DND-41 (cell line): ENCODE data around the gene NLRX1.
"Not testable (repeated sequence)": the region's sequence is repeated elsewhere in the genome, so short reads cannot be mapped to it uniquely, and the experiment has no call there.

Experiments used
- ATAC-seq: fragments of 200-7000 bp; cut with Tn5 transposase; 3 replicates; pipeline ENCODE4 v1.9.1; 2021; ENCODE audit warnings: low read depth; ENCODE audit not compliant: insufficient read depth
- DNase-seq: peaks from one replicate; pipeline ENCODE4 v3.0.0-alpha.2; 2020
- H2AFZ ChIP-seq: 2 replicates; pipeline ENCODE4 v1.6.0; 2012; ENCODE audit warnings: low read depth, low read length
- H3K27ac ChIP-seq: 2 replicates; pipeline ENCODE4 v1.5.1; 2012; ENCODE audit warnings: low read length, inconsistent platforms
- H3K27me3 ChIP-seq: fragments of 200-600 bp; sonication (generic); 2 replicates; pipeline ENCODE4 v1.6.0; 2012; ENCODE audit warnings: low read length, mild to moderate bottlenecking, inconsistent platforms; ENCODE audit not compliant: insufficient read depth, poor library complexity
- H3K36me3 ChIP-seq: 2 replicates; pipeline ENCODE4 v1.5.1; 2012; ENCODE audit warnings: low read length, inconsistent platforms; ENCODE audit not compliant: insufficient read depth
- H3K4me1 ChIP-seq: 2 replicates; pipeline ENCODE4 v1.5.1; 2012; ENCODE audit warnings: mild to moderate bottlenecking, low read length; ENCODE audit not compliant: insufficient read depth
- H3K4me2 ChIP-seq: 2 replicates; pipeline ENCODE4 v1.6.0; 2012; ENCODE audit warnings: mild to moderate bottlenecking, moderate library complexity, low read length, inconsistent platforms; ENCODE audit not compliant: insufficient read depth
- H3K4me3 ChIP-seq, 2 experiments: fragments of 200-600 bp in 1 of 2; shearing (Covaris generic) in 1 of 2; 2 replicates each; pipeline ENCODE4 v1.5.1; 2012 to 2016; ENCODE audit warnings: inconsistent platforms in 2 of 2, low read length in 2 of 2, mild to moderate bottlenecking in 2 of 2, low read depth in 1 of 2, moderate library complexity in 1 of 2
- H3K79me2 ChIP-seq: 2 replicates; pipeline ENCODE4 v1.6.0; 2012; ENCODE audit warnings: low read length, inconsistent platforms; ENCODE audit not compliant: insufficient read depth
- H3K9ac ChIP-seq: 2 replicates; pipeline ENCODE4 v1.6.0; 2012; ENCODE audit warnings: low read depth, mild to moderate bottlenecking, inconsistent platforms, low read length, moderate library complexity
- H3K9me3 ChIP-seq: 2 replicates; pipeline ENCODE4 v1.5.1; 2012; ENCODE audit warnings: low read length, moderate library complexity, mild to moderate bottlenecking, inconsistent platforms; ENCODE audit not compliant: insufficient read depth, severe bottlenecking
- H4K20me1 ChIP-seq: 2 replicates; pipeline ENCODE4 v1.6.0; 2012; ENCODE audit warnings: low read length; ENCODE audit not compliant: insufficient read depth
- CTCF ChIP-seq: IDR thresholded peaks from 2 replicates; pipeline ENCODE4 v1.5.1; 2012; ENCODE audit warnings: borderline replicate concordance, low read length, moderate library complexity, mild to moderate bottlenecking; ENCODE audit not compliant: poor library complexity, severe bottlenecking; ENCODE audit errors: extremely low read depth
- EZH2 ChIP-seq: IDR thresholded peaks from 3 replicates; pipeline ENCODE4 v1.6.1; 2012; ENCODE audit warnings: borderline replicate concordance, low read depth, mild to moderate bottlenecking, moderate library complexity, low read length, inconsistent platforms; ENCODE audit not compliant: severe bottlenecking

Gene NLRX1

GRCh38 chr11:119222891-119223290, 54.4 kb downstream of the NLRX1 start:
- no peaks in the 10 kb centered on the region for H3K9me3 ChIP-seq
- no peak for ATAC-seq
- H4K20me1 ChIP-seq: peaks cover 24% of the 10 kb centered on the region
- no peaks in the 10 kb centered on the region for H3K36me3 ChIP-seq
- no peak overlapping the region for H3K27ac ChIP-seq
- no peak overlapping the region for H2AFZ ChIP-seq
- H3K4me2 ChIP-seq: no peak overlapping the region
- peaks cover 89% of the 10 kb centered on the region for H3K79me2 ChIP-seq
- no peak overlapping the region for H3K9ac ChIP-seq
- no peak for DNase-seq
- TF ChIP-seq EZH2: no peak
- H3K4me3 ChIP-seq: no peak overlapping the region
- no peaks in the 10 kb centered on the region for H3K27me3 ChIP-seq
- H3K4me1 ChIP-seq: peaks cover 12% of the 10 kb centered on the region

GRCh38 chr11:119223856-119224255, 55.3 kb downstream of the NLRX1 start:
- TF ChIP-seq EZH2 (no peak), CTCF (no peak)
- H3K79me2 ChIP-seq: peaks cover 85% of the 10 kb centered on the region
- H3K27me3 ChIP-seq: no peaks in the 10 kb centered on the region
- DNase-seq (no peak), ATAC-seq (no peak)
- H3K9me3 ChIP-seq: no peaks in the 10 kb centered on the region
- no peak overlapping the region for H2AFZ ChIP-seq
- peaks cover 21% of the 10 kb centered on the region for H3K4me1 ChIP-seq
- no peak overlapping the region for H3K9ac ChIP-seq
- H4K20me1 ChIP-seq: peaks cover 26% of the 10 kb centered on the region
- no peak overlapping the region for H3K4me2 ChIP-seq
- no peaks in the 10 kb centered on the region for H3K36me3 ChIP-seq
- no peak overlapping the region for H3K27ac ChIP-seq
- no peak overlapping the region for H3K4me3 ChIP-seq

GRCh38 chr11:119228535-119229287, 60.2 kb downstream of the NLRX1 start:
- H3K9me3 ChIP-seq, H3K4me3 ChIP-seq, DNase-seq, H3K27me3 ChIP-seq, H2AFZ ChIP-seq, H3K9ac ChIP-seq: not testable (repeated sequence)
- Histone ChIP-seq H3K4me1 (peaks cover 27% of the 10 kb centered on the region), H4K20me1 (peaks cover 12% of the 10 kb centered on the region), H3K27ac (peak overlapping the region; percentile 62), H3K4me2 (peak overlapping the region; percentile 30; the same call in 1 of the 2 replicates), H3K79me2 (peaks cover 75% of the 10 kb centered on the region), H3K36me3 (peaks cover 14% of the 10 kb centered on the region)
- ATAC-seq: peak; percentile 61

GRCh38 chr11:119229288-119229672, 60.8 kb downstream of the NLRX1 start:
- Histone ChIP-seq H3K79me2 (peaks cover 73% of the 10 kb centered on the region), H3K4me1 (peaks cover 27% of the 10 kb centered on the region), H4K20me1 (peaks cover 12% of the 10 kb centered on the region), H3K4me3 (no peak overlapping the region), H3K36me3 (peaks cover 19% of the 10 kb centered on the region), H3K4me2 (no peak overlapping the region), H3K9me3 (no peaks in the 10 kb centered on the region), H2AFZ (no peak overlapping the region), H3K9ac (no peak overlapping the region), H3K27me3 (no peaks in the 10 kb centered on the region), H3K27ac (peak overlapping the region; percentile 62)
- TF ChIP-seq CTCF (no peak), EZH2 (no peak)
- DNase-seq (no peak), ATAC-seq (peak; percentile 40; the same call in 1 of the 3 replicates)
